HepG2 (cell line): ENCODE results near the gene SLC39A1. TPM values are rescaled to one million over a fixed set of nuclear protein-coding genes. Genes with fewer than 3 reads are reported as not detected.

ENCODE experiments used
- CREB1 ChIP-seq, 2 experiments: fragments of 450-650 bp in 1 of 2; IDR thresholded peaks; 2 replicates each; pipeline ENCODE4 v1.6.1; 2016 to 2017; ENCODE audit warnings: control low read depth in 1 of 2, mild to moderate bottlenecking in 1 of 2, missing compliant biosample characterization in 1 of 2, missing genetic modification characterization in 1 of 2
- DNMT3B ChIP-seq: conservative IDR thresholded peaks from 2 replicates; pipeline ENCODE4 v1.6.1; 2016; ENCODE audit warnings: missing biosample characterization, control low read depth
- ELF1 ChIP-seq: sonication (generic); formaldehyde crosslinking; IDR thresholded peaks from 2 replicates; pipeline ENCODE4 v1.4.0; 2020; ENCODE audit warnings: missing genetic modification reagents
- ELF3 ChIP-seq: IDR thresholded peaks from 2 replicates; pipeline ENCODE4 v1.6.1; 2016; ENCODE audit warnings: missing genetic modification reagents, missing compliant biosample characterization
- ELF4 ChIP-seq: sonication (generic); formaldehyde crosslinking; IDR thresholded peaks from 2 replicates; pipeline ENCODE4 v1.5.0; 2020; ENCODE audit warnings: missing genetic modification reagents, mild to moderate bottlenecking, moderate library complexity, borderline replicate concordance
- HOXA3 ChIP-seq: sonication (generic); formaldehyde crosslinking; IDR thresholded peaks from 2 replicates; pipeline ENCODE4 v1.5.0; 2020; ENCODE audit warnings: missing genetic modification reagents
- KAT7 ChIP-seq: IDR thresholded peaks from 2 replicates; pipeline ENCODE4 v1.6.1; 2018; ENCODE audit warnings: borderline replicate concordance, missing compliant biosample characterization
- NFATC3 ChIP-seq: sonication (generic); formaldehyde crosslinking; IDR thresholded peaks from 2 replicates; pipeline ENCODE4 v1.5.1; 2020; ENCODE audit warnings: mild to moderate bottlenecking, missing genetic modification reagents
- PCBP2 ChIP-seq: fragments of 200-400 bp; formaldehyde crosslinking; optimal IDR thresholded peaks from 2 replicates; pipeline ENCODE3; 2018; ENCODE audit warnings: low read length, low read depth; ENCODE audit not compliant: poor library complexity, severe bottlenecking
- SMYD3 ChIP-seq: sonication (generic); formaldehyde crosslinking; IDR thresholded peaks from 2 replicates; pipeline ENCODE4 v1.8.1; 2023; ENCODE audit warnings: mild to moderate bottlenecking, missing genetic modification reagents
- WIZ ChIP-seq: sonication (generic); formaldehyde crosslinking; IDR thresholded peaks from 2 replicates; pipeline ENCODE4 v1.5.1; 2020; ENCODE audit warnings: mild to moderate bottlenecking, missing genetic modification reagents
- ZNF503 ChIP-seq: sonication (generic); formaldehyde crosslinking; IDR thresholded peaks from 2 replicates; pipeline ENCODE4 v1.4.0; 2020; ENCODE audit warnings: missing genetic modification reagents
- ZNF614 ChIP-seq: IDR thresholded peaks from 2 replicates; pipeline ENCODE4 v1.6.1; 2018; ENCODE audit warnings: missing biosample characterization, missing genetic modification reagents, inconsistent platforms, borderline replicate concordance
- ZNF768 ChIP-seq: sonication (generic); formaldehyde crosslinking; IDR thresholded peaks from 2 replicates; pipeline ENCODE4 v1.4.0; 2020; ENCODE audit warnings: missing genetic modification reagents
- ZNF770 ChIP-seq: sonication (generic); formaldehyde crosslinking; IDR thresholded peaks from 2 replicates; pipeline ENCODE4 v1.5.0; 2020; ENCODE audit warnings: mild to moderate bottlenecking, missing genetic modification reagents
- polyA plus RNA-seq, 8 experiments: library from polyadenylated mRNA; depleted of rRNA in 3 of 8; stranded (reverse) in 7 of 8; unstranded in 1 of 8; fragments of >200 nt; fragmentation: Illumina TruSeq in 4 of 8; extraction: Trizol in 4 of 8; gene quantifications; 2 replicates each; pipeline versions ENCODE4 v1.2.1 to v1.2.3, GENCODE V29; 2011 to 2016; ENCODE audit warnings: low read depth in 4 of 8, missing spikeins in 1 of 8, mixed read lengths in 1 of 8; ENCODE audit not compliant: insufficient read depth in 1 of 8
- total RNA-seq, 5 experiments: library from RNA; depleted of rRNA; stranded (reverse); fragments of >200 nt; fragmentation: Illumina TruSeq; extraction: Trizol; gene quantifications; 2 replicates each; pipeline ENCODE4 v1.2.3, GENCODE V29; 2016; ENCODE audit warnings: low read depth in 1 of 5
- TF ChIP-seq, protein P1 (sequence below): sonication (generic); formaldehyde crosslinking; IDR thresholded peaks from 2 replicates; pipeline ENCODE4 v1.4.0; 2020; ENCODE audit warnings: missing genetic modification reagents, borderline replicate concordance
- TF ChIP-seq, protein P2 (sequence below): sonication (generic); formaldehyde crosslinking; IDR thresholded peaks from 2 replicates; pipeline ENCODE4 v1.8.1; 2023; ENCODE audit warnings: mild to moderate bottlenecking, missing genetic modification reagents
- TF ChIP-seq, protein P3 (sequence below): sonication (generic); formaldehyde crosslinking; IDR thresholded peaks from 2 replicates; pipeline ENCODE4 v1.4.0; 2020; ENCODE audit warnings: missing genetic modification reagents, mild to moderate bottlenecking, borderline replicate concordance

The SLC39A1 gene
- total and polyA plus RNA-seq, 2 of the 13 experiments (the other 11 are each of a cell fraction or from before 2014, with no cell fraction given) = 71.2 to 78.4 TPM

- TF ChIP-seq, protein P1, sequence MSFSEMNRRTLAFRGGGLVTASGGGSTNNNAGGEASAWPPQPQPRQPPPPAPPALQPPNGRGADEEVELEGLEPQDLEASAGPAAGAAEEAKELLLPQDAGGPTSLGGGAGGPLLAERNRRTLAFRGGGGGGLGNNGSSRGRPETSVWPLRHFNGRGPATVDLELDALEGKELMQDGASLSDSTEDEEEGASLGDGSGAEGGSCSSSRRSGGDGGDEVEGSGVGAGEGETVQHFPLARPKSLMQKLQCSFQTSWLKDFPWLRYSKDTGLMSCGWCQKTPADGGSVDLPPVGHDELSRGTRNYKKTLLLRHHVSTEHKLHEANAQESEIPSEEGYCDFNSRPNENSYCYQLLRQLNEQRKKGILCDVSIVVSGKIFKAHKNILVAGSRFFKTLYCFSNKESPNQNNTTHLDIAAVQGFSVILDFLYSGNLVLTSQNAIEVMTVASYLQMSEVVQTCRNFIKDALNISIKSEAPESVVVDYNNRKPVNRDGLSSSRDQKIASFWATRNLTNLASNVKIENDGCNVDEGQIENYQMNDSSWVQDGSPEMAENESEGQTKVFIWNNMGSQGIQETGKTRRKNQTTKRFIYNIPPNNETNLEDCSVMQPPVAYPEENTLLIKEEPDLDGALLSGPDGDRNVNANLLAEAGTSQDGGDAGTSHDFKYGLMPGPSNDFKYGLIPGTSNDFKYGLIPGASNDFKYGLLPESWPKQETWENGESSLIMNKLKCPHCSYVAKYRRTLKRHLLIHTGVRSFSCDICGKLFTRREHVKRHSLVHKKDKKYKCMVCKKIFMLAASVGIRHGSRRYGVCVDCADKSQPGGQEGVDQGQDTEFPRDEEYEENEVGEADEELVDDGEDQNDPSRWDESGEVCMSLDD (CRISPR knock-in tag) = 0 out of 2 replicates have a peak, but pooled peaks have one; percentile 56
- TF ChIP-seq ZNF503 (peak; percentile 84; the same call in 1 of the 2 replicates), HOXA3 (CRISPR knock-in tag) (peak; percentile 71; the same call in 1 of the 2 replicates), ZNF770 (peak; percentile 90), ELF4 (CRISPR knock-in tag) (peak; percentile 98), SMYD3 (0 out of 2 replicates have a peak, but pooled peaks have one; percentile 18), ELF1 (peak; percentile 99), WIZ (CRISPR knock-in tag) (peak; percentile 47; the same call in 1 of the 2 replicates), DNMT3B (CRISPR knock-in tag) (0 out of 2 replicates have a peak, but pooled peaks have one; percentile 37), KAT7 (CRISPR knock-in tag) (peak; percentile 86; the same call in 1 of the 2 replicates), ZNF614 (0 out of 2 replicates have a peak, but pooled peaks have one; percentile 31), ZNF768 (peak; percentile 45), PCBP2 (peak; percentile 35), NFATC3 (CRISPR knock-in tag) (no peak), ELF3 (peak; percentile 77; the same call in 1 of the 2 replicates), CREB1 (IDR thresholded peaks at IDR 0.05) (peak; percentile 68; the same call in 1 of the 2 replicates), CREB1 (CRISPR knock-in tag; IDR thresholded peaks at IDR 0.05) (peak; percentile 88)
- TF ChIP-seq, protein P2, sequence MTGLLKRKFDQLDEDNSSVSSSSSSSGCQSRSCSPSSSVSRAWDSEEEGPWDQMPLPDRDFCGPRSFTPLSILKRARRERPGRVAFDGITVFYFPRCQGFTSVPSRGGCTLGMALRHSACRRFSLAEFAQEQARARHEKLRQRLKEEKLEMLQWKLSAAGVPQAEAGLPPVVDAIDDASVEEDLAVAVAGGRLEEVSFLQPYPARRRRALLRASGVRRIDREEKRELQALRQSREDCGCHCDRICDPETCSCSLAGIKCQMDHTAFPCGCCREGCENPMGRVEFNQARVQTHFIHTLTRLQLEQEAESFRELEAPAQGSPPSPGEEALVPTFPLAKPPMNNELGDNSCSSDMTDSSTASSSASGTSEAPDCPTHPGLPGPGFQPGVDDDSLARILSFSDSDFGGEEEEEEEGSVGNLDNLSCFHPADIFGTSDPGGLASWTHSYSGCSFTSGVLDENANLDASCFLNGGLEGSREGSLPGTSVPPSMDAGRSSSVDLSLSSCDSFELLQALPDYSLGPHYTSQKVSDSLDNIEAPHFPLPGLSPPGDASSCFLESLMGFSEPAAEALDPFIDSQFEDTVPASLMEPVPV = peak; percentile 41; the same call in 1 of the 2 replicates
- TF ChIP-seq, protein P3, sequence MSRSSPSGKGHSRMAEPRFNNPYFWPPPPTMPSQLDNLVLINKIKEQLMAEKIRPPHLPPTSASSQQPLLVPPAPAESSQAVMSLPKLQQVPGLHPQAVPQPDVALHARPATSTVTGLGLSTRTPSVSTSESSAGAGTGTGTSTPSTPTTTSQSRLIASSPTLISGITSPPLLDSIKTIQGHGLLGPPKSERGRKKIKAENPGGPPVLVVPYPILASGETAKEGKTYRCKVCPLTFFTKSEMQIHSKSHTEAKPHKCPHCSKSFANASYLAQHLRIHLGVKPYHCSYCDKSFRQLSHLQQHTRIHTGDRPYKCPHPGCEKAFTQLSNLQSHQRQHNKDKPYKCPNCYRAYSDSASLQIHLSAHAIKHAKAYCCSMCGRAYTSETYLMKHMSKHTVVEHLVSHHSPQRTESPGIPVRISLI (CRISPR knock-in tag) = no peak
Measured at GRCh38 chr1:153958111-153958960, 5.0 kb downstream of the SLC39A1 start, which contains the start of gene CRTC2 (continued).
